A673 (cell line): Measurements from ENCODE around the gene KEAP1.

ENCODE experiments used
- EZH2 ChIP-seq: fragments of 200-600 bp; sonication (generic); IDR thresholded peaks from 2 replicates; pipeline ENCODE4 v1.6.1; 2017; ENCODE audit warnings: borderline replicate concordance, low read depth, mild to moderate bottlenecking, mixed read lengths, antibody characterized with exemption, low read length; ENCODE audit not compliant: poor library complexity, severe bottlenecking
- TF ChIP-seq, protein P1 (sequence below): fragments of 300-800, 200-600 bp; sonication (generic); conservative IDR thresholded peaks from 2 replicates; pipeline ENCODE4 v1.5.1; 2017; ENCODE audit warnings: low read depth, mild to moderate bottlenecking, antibody characterized with exemption, low read length, moderate library complexity, mixed read lengths

DNA sequence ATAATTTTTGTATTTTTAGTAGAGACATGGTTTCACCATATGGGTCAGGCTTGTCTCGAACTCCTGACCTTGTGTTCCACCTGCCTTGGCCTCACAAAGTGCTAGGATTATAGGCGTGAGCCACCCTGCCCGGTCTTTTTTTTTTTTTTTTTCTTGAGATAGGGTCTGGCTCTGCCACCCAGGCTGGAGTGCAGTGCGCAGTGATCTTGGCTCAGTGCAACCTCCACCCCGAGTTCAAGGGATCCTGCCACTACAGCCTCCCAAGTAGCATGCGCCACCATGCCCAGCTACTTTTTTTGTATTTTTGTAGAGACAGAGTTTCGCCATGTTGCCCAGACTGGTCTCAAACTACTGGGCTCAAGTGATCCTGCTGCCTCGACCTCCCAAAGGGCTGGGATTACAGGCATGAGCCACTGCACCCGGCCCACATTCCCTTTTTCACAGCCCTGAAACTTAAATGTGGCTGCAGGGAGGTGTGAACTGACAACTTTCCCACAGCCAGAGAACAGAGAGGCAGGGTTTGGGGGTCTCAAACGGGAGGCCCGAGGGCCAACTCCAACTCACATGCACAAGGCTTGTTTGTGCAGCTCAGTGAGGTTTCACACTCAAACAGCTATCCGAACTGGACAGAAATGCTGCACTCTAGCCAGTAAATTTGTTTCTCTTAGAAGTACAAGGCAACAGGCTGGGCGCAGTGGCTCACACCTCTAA is 18.5 kb upstream of the KEAP1 start:
- TF ChIP-seq, protein P1, sequence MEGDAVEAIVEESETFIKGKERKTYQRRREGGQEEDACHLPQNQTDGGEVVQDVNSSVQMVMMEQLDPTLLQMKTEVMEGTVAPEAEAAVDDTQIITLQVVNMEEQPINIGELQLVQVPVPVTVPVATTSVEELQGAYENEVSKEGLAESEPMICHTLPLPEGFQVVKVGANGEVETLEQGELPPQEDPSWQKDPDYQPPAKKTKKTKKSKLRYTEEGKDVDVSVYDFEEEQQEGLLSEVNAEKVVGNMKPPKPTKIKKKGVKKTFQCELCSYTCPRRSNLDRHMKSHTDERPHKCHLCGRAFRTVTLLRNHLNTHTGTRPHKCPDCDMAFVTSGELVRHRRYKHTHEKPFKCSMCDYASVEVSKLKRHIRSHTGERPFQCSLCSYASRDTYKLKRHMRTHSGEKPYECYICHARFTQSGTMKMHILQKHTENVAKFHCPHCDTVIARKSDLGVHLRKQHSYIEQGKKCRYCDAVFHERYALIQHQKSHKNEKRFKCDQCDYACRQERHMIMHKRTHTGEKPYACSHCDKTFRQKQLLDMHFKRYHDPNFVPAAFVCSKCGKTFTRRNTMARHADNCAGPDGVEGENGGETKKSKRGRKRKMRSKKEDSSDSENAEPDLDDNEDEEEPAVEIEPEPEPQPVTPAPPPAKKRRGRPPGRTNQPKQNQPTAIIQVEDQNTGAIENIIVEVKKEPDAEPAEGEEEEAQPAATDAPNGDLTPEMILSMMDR = no peak
- no peak for TF ChIP-seq EZH2
